PC-9 (cell line): ENCODE data around the gene MOCOS. TPM values are rescaled to one million over a fixed set of nuclear protein-coding genes. Genes with fewer than 3 reads are reported as not detected.

ENCODE experiments used
- BruUV-seq: library from RNA; stranded (reverse); fragments of 400-500 nt; replicated peaks from 2 replicates; lab custom pipeline; 2021; lab: Mats Ljungman, UMichigan
- CTCF ChIA-PET: fragments of 300-600 bp; sonication (Branson Sonifier 250); formaldehyde crosslinking; loops from one replicate; lab custom pipeline; 2022; ENCODE audit warnings: antibody characterized with exemption; lab: Charles Lee
- POLR2A ChIA-PET: fragments of 300-600 bp; sonication (Branson Sonifier 250); formaldehyde crosslinking; loops from one replicate; lab custom pipeline; 2022; ENCODE audit warnings: antibody characterized with exemption; ENCODE audit not compliant: unreplicated experiment; lab: Charles Lee
- DNase-seq, 2 experiments: peaks; one replicate each; pipeline versions ENCODE4 v3.0.0 to v3.0.0-alpha.2; 2015 to 2022; ENCODE audit warnings: mixed read lengths in 1 of 2
- H2AFZ ChIP-seq: fragments of 200-600 bp; sonication (generic); 2 replicates; pipeline ENCODE4 v1.8.1; 2017; ENCODE audit warnings: antibody characterized with exemption
- H3F3A ChIP-seq: fragments of 200-600 bp; sonication (generic); 2 replicates; pipeline ENCODE4 v1.8.1; 2017; ENCODE audit warnings: antibody characterized with exemption, mild to moderate bottlenecking, low read depth; ENCODE audit not compliant: insufficient read depth
- H3K27ac ChIP-seq: fragments of 200-600 bp; sonication (generic); 2 replicates; pipeline ENCODE4 v1.6.1; 2016; ENCODE audit warnings: mixed run types
- H3K27me3 ChIP-seq: fragments of 200-600 bp; sonication (generic); 2 replicates; pipeline ENCODE4 v1.6.1; 2016; ENCODE audit warnings: low read depth, mixed run types; ENCODE audit not compliant: insufficient read depth
- H3K36me3 ChIP-seq: fragments of 200-600 bp; sonication (generic); 2 replicates; pipeline ENCODE4 v1.6.1; 2016; ENCODE audit warnings: low read depth, mixed run types
- H3K4me1 ChIP-seq: fragments of 200-600 bp; sonication (generic); replicated peaks from 2 replicates; pipeline ENCODE4 v1.6.1; 2016; ENCODE audit warnings: mixed run types; ENCODE audit not compliant: insufficient read depth
- H3K4me2 ChIP-seq: fragments of 200-600 bp; sonication (generic); 2 replicates; pipeline ENCODE4 v1.6.1; 2017; ENCODE audit warnings: mixed run types
- H3K4me3 ChIP-seq: fragments of 200-600 bp; sonication (generic); 2 replicates; pipeline ENCODE4 v1.6.1; 2016; ENCODE audit warnings: mixed run types
- H3K79me2 ChIP-seq: fragments of 200-600 bp; sonication (generic); 2 replicates; pipeline ENCODE4 v1.6.1; 2017; ENCODE audit warnings: low read depth, mixed run types
- H3K9me2 ChIP-seq: fragments of 200-600 bp; sonication (generic); 2 replicates; pipeline ENCODE4 v1.8.1; 2017; ENCODE audit warnings: mild to moderate bottlenecking; ENCODE audit not compliant: insufficient read depth
- H3K9me3 ChIP-seq: fragments of 200-600 bp; sonication (generic); 2 replicates; pipeline ENCODE4 v1.8.1; 2016; ENCODE audit warnings: low read depth; ENCODE audit not compliant: insufficient read depth
- H4K20me1 ChIP-seq: fragments of 200-600 bp; sonication (generic); 2 replicates; pipeline ENCODE4 v1.8.1; 2017; ENCODE audit not compliant: insufficient read depth
- EZH2 ChIP-seq: fragments of 200-600 bp; sonication (generic); IDR thresholded peaks from 2 replicates; pipeline ENCODE4 v1.8.0; 2017; ENCODE audit warnings: antibody characterized with exemption, low read depth
- intact Hi-C: fragments of 100-400 bp; cut with micrococcal nuclease; formaldehyde crosslinking; loops from one replicate; pipeline ENCODE4 v1.10.0; 2022; ENCODE audit not compliant: unreplicated experiment
- total RNA-seq: library from RNA; stranded (reverse); gene quantifications from 2 replicates; pipeline ENCODE4 v1.2.3, GENCODE V29; 2021
- TF ChIP-seq, protein P1 (sequence below): fragments of 200-600 bp; sonication (generic); conservative IDR thresholded peaks from 2 replicates; pipeline ENCODE4 v1.6.1; 2017; ENCODE audit warnings: mixed run types, antibody characterized with exemption, mild to moderate bottlenecking, moderate library complexity

MOCOS gene
- total RNA-seq, 1 experiment from 2014 or later, result 30.4 TPM

GRCh38 chr18:36241831-36242230 lies 54.5 kb downstream of the MOCOS start:
- no peak overlapping the region for H2AFZ ChIP-seq
- no peaks in the 10 kb centered on the region for H3K27me3 ChIP-seq
- no peaks in the 10 kb centered on the region for H3K9me2 ChIP-seq
- no peaks in the 10 kb centered on the region for H3K79me2 ChIP-seq
- H3F3A ChIP-seq, result no peaks in the 10 kb centered on the region
- H3K36me3 ChIP-seq, result 0 out of 2 replicates have a peak, but pooled peaks cover 8% of the 10 kb centered on the region
- H3K9me3 ChIP-seq, result no peaks in the 10 kb centered on the region; the same call in 1 of the 2 replicates
- POLR2A ChIA-PET, result no interaction called here
- no peak overlapping the region for H3K4me2 ChIP-seq
- H4K20me1 ChIP-seq, result no peaks in the 10 kb centered on the region; the same call in 1 of the 2 replicates
- TF ChIP-seq, protein P1, sequence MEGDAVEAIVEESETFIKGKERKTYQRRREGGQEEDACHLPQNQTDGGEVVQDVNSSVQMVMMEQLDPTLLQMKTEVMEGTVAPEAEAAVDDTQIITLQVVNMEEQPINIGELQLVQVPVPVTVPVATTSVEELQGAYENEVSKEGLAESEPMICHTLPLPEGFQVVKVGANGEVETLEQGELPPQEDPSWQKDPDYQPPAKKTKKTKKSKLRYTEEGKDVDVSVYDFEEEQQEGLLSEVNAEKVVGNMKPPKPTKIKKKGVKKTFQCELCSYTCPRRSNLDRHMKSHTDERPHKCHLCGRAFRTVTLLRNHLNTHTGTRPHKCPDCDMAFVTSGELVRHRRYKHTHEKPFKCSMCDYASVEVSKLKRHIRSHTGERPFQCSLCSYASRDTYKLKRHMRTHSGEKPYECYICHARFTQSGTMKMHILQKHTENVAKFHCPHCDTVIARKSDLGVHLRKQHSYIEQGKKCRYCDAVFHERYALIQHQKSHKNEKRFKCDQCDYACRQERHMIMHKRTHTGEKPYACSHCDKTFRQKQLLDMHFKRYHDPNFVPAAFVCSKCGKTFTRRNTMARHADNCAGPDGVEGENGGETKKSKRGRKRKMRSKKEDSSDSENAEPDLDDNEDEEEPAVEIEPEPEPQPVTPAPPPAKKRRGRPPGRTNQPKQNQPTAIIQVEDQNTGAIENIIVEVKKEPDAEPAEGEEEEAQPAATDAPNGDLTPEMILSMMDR, result no peak
- no peak for TF ChIP-seq EZH2
- no peaks in the 10 kb centered on the region for H3K4me1 ChIP-seq
- no peak overlapping the region for H3K27ac ChIP-seq
- BruUV-seq, result no TSS peak
- H3K4me3 ChIP-seq, result no peak overlapping the region
- intact Hi-C loops, result no loop called here
- DNase-seq, result no peak
- CTCF ChIA-PET, result no interaction called here

DNA sequence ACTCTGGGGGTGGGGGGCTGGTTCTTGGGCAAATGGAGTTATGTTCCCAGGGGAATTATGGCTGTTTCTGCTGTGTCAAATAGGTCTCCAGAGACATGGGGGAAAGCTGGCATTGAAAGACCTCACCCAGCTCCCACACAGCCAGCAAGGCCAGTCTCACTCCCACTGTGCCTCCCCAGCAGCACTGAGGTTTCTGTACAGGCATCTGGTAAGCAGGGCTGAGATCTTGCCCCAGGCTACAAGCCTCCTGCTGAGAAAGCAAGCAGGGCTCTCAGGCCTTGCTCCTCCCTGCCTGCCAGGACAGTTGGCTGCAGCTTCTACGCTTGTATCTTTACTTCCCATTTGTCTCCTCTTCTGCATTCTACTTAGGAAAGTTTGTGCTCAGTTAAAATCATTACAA lies 59.7 kb downstream of the MOCOS start:
- H3F3A ChIP-seq, result no peaks in the 10 kb centered on the region
- H3K36me3 ChIP-seq, result peaks cover 17% of the 10 kb centered on the region
- H3K27me3 ChIP-seq, result no peaks in the 10 kb centered on the region
- no peak overlapping the region for H3K27ac ChIP-seq
- intact Hi-C loops, result no loop called here
- H3K9me3 ChIP-seq, result no peaks in the 10 kb centered on the region; the same call in 1 of the 2 replicates
- TF ChIP-seq EZH2, result no peak
- TF ChIP-seq, protein P1, result no peak
- H3K9me2 ChIP-seq, result no peaks in the 10 kb centered on the region
- H4K20me1 ChIP-seq, result no peaks in the 10 kb centered on the region; the same call in 1 of the 2 replicates
- no TSS peak for BruUV-seq
- no peaks in the 10 kb centered on the region for H3K79me2 ChIP-seq
- no peak overlapping the region for H3K4me2 ChIP-seq
- no peak overlapping the region for H2AFZ ChIP-seq
- no peak overlapping the region for H3K4me3 ChIP-seq
- DNase-seq, result peak; percentile 23 to 42
- ChIA-PET POLR2A (no interaction called here), CTCF (no interaction called here)
- H3K4me1 ChIP-seq, result no peaks in the 10 kb centered on the region

DNA sequence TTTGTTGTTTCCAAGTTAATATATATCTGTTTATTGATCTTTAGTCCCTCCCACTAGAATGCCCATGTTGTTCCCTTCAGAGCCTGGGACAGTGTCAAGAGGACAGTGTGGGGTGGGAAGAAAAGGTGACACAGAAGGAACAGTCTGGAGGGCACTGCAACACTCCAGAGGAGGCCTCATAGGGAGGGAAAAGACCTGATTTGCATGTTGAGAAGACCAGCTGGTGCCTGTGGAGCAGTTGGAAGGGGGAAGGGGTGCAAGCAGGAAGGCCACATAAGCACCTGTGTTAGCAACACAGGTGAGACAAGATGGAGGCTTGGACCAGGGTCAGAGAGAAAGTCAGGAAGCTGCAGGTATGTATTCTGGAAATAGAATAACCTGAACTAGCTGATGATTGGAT lies 62.1 kb downstream of the MOCOS start:
- H2AFZ ChIP-seq, result no peak overlapping the region
- no peak overlapping the region for H3K4me2 ChIP-seq
- H3K36me3 ChIP-seq, result peaks cover 17% of the 10 kb centered on the region
- no peaks in the 10 kb centered on the region for H3K79me2 ChIP-seq
- no peaks in the 10 kb centered on the region; the same call in 1 of the 2 replicates for H3K9me3 ChIP-seq
- no peaks in the 10 kb centered on the region; the same call in 1 of the 2 replicates for H4K20me1 ChIP-seq
- H3K4me3 ChIP-seq, result no peak overlapping the region
- BruUV-seq, result no TSS peak
- POLR2A ChIA-PET, result no interaction called here
- TF ChIP-seq EZH2, result no peak
- TF ChIP-seq, protein P1, result no peak
- no peak overlapping the region for H3K27ac ChIP-seq
- no peaks in the 10 kb centered on the region for H3F3A ChIP-seq
- CTCF ChIA-PET, result no interaction called here
- no peak for DNase-seq
- H3K4me1 ChIP-seq, result no peaks in the 10 kb centered on the region
- intact Hi-C loops, result no loop called here
- no peaks in the 10 kb centered on the region for H3K9me2 ChIP-seq
- H3K27me3 ChIP-seq, result no peaks in the 10 kb centered on the region
